ENCODE measurements around the gene RIC1. TPM values are rescaled to one million over a fixed set of nuclear protein-coding genes. Genes with fewer than 3 reads are reported as not detected.

Gene RIC1
- total and polyA plus RNA-seq, 2 of the 8 experiments (the other 6 are each of a cell fraction or from before 2014, with no cell fraction given), result 10.7 to 24.5 TPM

DNA sequence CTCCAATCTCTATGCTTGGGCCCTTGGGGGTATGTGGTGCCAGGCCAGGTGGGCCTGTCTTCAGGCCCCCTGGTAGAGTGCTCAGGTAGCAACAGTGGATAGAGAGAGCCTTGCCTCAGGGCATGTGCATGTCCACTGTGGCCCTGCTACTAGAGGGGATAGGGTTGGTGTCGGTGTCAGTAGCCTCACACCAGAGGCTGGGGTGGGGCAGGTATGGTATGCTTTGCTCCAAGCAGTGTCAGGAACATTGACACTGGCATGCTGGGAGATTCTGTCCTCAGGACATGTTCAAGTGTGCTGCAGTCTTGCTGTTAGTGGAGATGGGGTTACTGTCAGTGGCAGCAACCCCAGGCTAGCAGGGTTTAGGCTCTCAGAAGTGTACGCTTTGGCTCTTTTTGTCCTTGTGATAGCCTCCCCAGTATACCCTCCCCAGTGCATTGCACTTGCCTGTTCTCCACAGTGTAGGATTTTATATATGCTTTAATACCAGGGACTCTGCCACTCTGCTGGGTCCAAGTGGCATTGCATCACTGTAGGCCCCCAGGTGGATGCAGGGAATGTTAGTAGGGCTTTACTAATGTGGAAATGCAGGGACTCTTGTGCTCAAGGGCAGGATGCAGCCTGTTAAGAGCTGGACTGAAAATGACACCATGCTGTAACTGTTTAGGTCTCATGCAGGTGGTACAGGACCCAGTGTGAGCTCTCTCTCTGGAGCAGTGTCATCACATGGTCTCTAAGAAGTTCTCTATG lies 21.6 kb downstream of the RIC1 start:
- H2AFZ ChIP-seq (ENCODE audit: low read length), result no peak overlapping the region
- no peak overlapping the region for H2BK15ac ChIP-seq (ENCODE audit: low read length)
- no peak overlapping the region for H3K23ac ChIP-seq (ENCODE audit: insufficient read length)
- no peak overlapping the region for H2BK120ac ChIP-seq (replicated peaks; ENCODE audit: low read depth, low read length)
- H3K9me3 ChIP-seq (ENCODE audit: insufficient read depth in 2 of 2, low read depth in 1 of 2, low read length in 1 of 2), result peaks cover 0 to 8% of the 10 kb centered on the region in 2 experiments; a peak in 1 of 4 replicates
- H2AK5ac ChIP-seq (ENCODE audit: low read depth, low read length), result no peak overlapping the region
- H3K4ac ChIP-seq (replicated peaks; ENCODE audit: insufficient read length, low read depth, low read length), result peak overlapping the region; percentile 3
- TF ChIP-seq KDM5A (IDR thresholded peaks at IDR 0.05; ENCODE audit: low read length) (no peak), CEBPB (IDR thresholded peaks at IDR 0.05; ENCODE audit: low read depth, low read length) (0 out of 2 replicates have a peak, but pooled peaks have one; percentile 6)
- H3K27me3 ChIP-seq (replicated peaks in 1 of 4; ENCODE audit: control insufficient read depth in 3 of 4, extremely low read depth in 1 of 4, insufficient read depth in 3 of 4, low read length in 3 of 4), result no peaks in the 10 kb centered on the region
- H2BK5ac ChIP-seq (ENCODE audit: low read depth, low read length), result no peak overlapping the region
- CTCF ChIA-PET (ENCODE audit: partially characterized antibody), result no interaction called here
- no peak overlapping the region for H4K8ac ChIP-seq (ENCODE audit: extremely low read depth, insufficient read depth, low read length)
- H3K56ac ChIP-seq (replicated peaks; ENCODE audit: insufficient read length, low read depth, low read length), result no peak overlapping the region
- no peak overlapping the region for H3K27ac ChIP-seq (ENCODE audit: low read depth, low read length)
- no peak overlapping the region for H4K91ac ChIP-seq (replicated peaks; ENCODE audit: insufficient read length, low read length)
- H2BK12ac ChIP-seq (ENCODE audit: low read depth, low read length), result 0 out of 2 replicates have a peak overlapping the region, but pooled peaks have one; percentile 17
- no peaks in the 10 kb centered on the region for H3K36me3 ChIP-seq (ENCODE audit: control insufficient read depth in 2 of 4, insufficient read depth in 4 of 4, low read length in 3 of 4)
- no peak for DNase-seq (ENCODE audit: low read depth in 1 of 2, low spot score in 2 of 2)
- no peak overlapping the region for H3K9ac ChIP-seq (replicated peaks in 1 of 4; ENCODE audit: extremely low read depth in 1 of 4, low read depth in 3 of 4, low read length in 3 of 4)
- H3K14ac ChIP-seq (ENCODE audit: insufficient read length), result no peak overlapping the region
- peaks cover 2 to 89% of the 10 kb centered on the region in 2 experiments for H3K79me2 ChIP-seq (ENCODE audit: control insufficient read depth in 1 of 2, insufficient read depth in 2 of 2, low read length in 2 of 2)
- H3K23me2 ChIP-seq (ENCODE audit: low read depth, low read length), result no peaks in the 10 kb centered on the region
- POLR2A ChIA-PET (ENCODE audit: partially characterized antibody), result no interaction called here
- WGBS, 2 experiments (ENCODE audit: extremely low coverage in 1 of 2, insufficient coverage in 1 of 2, insufficient read length in 1 of 2, insufficient replicate concordance in 2 of 2, low coverage in 1 of 2, low lambda C conversion rate in 2 of 2, missing lambda C conversion rate in 1 of 2), result 96% methylated on average over 2 of the region's 2 CpGs; no CpG with 5 or more reads in 1 of the 2 experiments
- H3K18ac ChIP-seq (ENCODE audit: extremely low read depth, low read length), result no peak overlapping the region; the same call in 1 of the 2 replicates
- H4K5ac ChIP-seq (ENCODE audit: insufficient read length, low read depth, low read length), result no peak overlapping the region
- H4K20me1 ChIP-seq (replicated peaks in 1 of 2; ENCODE audit: control insufficient read depth in 1 of 2, insufficient read depth in 2 of 2, low read length in 2 of 2), result peaks cover 0 to 13% of the 10 kb centered on the region in 2 experiments
- H3K4me2 ChIP-seq (ENCODE audit: insufficient read depth in 1 of 2, low read depth in 2 of 2, low read length in 2 of 2), result no peak overlapping the region
- H3K4me1 ChIP-seq (replicated peaks in 1 of 4; ENCODE audit: control insufficient read depth in 3 of 4, insufficient read depth in 4 of 4, low read length in 3 of 4), result no peaks in the 10 kb centered on the region; a peak in 1 of 7 replicates
- H2BK20ac ChIP-seq (ENCODE audit: low read length), result no peak overlapping the region
- no peak for FAIRE-seq
- H3K4me3 ChIP-seq (ENCODE audit: extremely low read depth in 1 of 4, insufficient read depth in 2 of 4, low read depth in 3 of 4, low read length in 4 of 4), result no peak overlapping the region
- peaks cover 8% of the 10 kb centered on the region for H3K79me1 ChIP-seq (ENCODE audit: low read depth, low read length)
